CD14-positive monocyte (primary cell): ENCODE measurements around the gene NAPG. TPM values are rescaled to one million over a fixed set of nuclear protein-coding genes. Genes with fewer than 3 reads are reported as not detected.

Source experiments
- DNase-seq, 3 donors: peaks; one replicate each; pipeline ENCODE4 v3.0.0-alpha.2; 2011 to 2022
- H2AFZ ChIP-seq: 2 replicates; pipeline ENCODE4 v1.6.0; 2012; ENCODE audit warnings: mild to moderate bottlenecking, low read depth, low read length, inconsistent platforms; ENCODE audit not compliant: insufficient read depth, poor library complexity, severe bottlenecking
- H3K27ac ChIP-seq, 2 donors: 1 replicate in 1 of 2; 2 replicates in 1 of 2; pipeline ENCODE4 v1.5.1; 2012 to 2013; ENCODE audit warnings: low read length in 2 of 2, control low read depth in 1 of 2, inconsistent platforms in 1 of 2, low read depth in 1 of 2, mild to moderate bottlenecking in 1 of 2
- H3K27me3 ChIP-seq, 2 donors: one replicate each; pipeline versions ENCODE4 v1.6.0 to v1.6.1; 2011 to 2013; ENCODE audit warnings: low read length in 2 of 2; ENCODE audit not compliant: control insufficient read depth in 2 of 2, insufficient read depth in 2 of 2
- H3K36me3 ChIP-seq, 2 donors: replicated peaks in 1 of 2; 1 replicate in 1 of 2; 2 replicates in 1 of 2; pipeline versions ENCODE4 v1.5.1 to v1.6.1; 2012 to 2013; ENCODE audit warnings: low read length in 2 of 2, control low read depth in 1 of 2, inconsistent platforms in 1 of 2, mild to moderate bottlenecking in 1 of 2; ENCODE audit not compliant: insufficient read depth in 2 of 2, control insufficient read depth in 1 of 2
- H3K4me1 ChIP-seq, 2 donors: 1 replicate in 1 of 2; 2 replicates in 1 of 2; pipeline versions ENCODE4 v1.5.1 to v1.6.1; 2012 to 2013; ENCODE audit warnings: low read length in 2 of 2, control low read depth in 1 of 2, inconsistent platforms in 1 of 2, mild to moderate bottlenecking in 1 of 2, moderate library complexity in 1 of 2; ENCODE audit not compliant: insufficient read depth in 2 of 2, control insufficient read depth in 1 of 2
- H3K4me2 ChIP-seq: replicated peaks from 2 replicates; pipeline ENCODE3; 2012; ENCODE audit warnings: low read length, moderate library complexity, mild to moderate bottlenecking; ENCODE audit not compliant: poor library complexity, severe bottlenecking; ENCODE audit errors: extremely low read depth
- H3K4me3 ChIP-seq, 3 experiments: fragments of 200-600 bp in 1 of 3; sonication (generic) in 1 of 3; replicated peaks in 1 of 3; 1 replicate in 2 of 3; 2 replicates in 1 of 3; pipeline ENCODE4 v1.5.1; 2011 to 2013; ENCODE audit warnings: low read length in 3 of 3, mild to moderate bottlenecking in 3 of 3, control low read depth in 2 of 3, low read depth in 2 of 3, inconsistent platforms in 1 of 3, moderate library complexity in 1 of 3
- H3K79me2 ChIP-seq: 2 replicates; pipeline ENCODE4 v1.6.0; 2012; ENCODE audit warnings: mild to moderate bottlenecking, control low read depth, inconsistent platforms, low read length, moderate library complexity; ENCODE audit not compliant: insufficient read depth
- H3K9ac ChIP-seq: 2 replicates; pipeline ENCODE4 v1.6.0; 2017; ENCODE audit warnings: low read length, mild to moderate bottlenecking; ENCODE audit not compliant: insufficient read depth, poor library complexity, severe bottlenecking
- H3K9me3 ChIP-seq, 2 donors: replicated peaks in 1 of 2; 1 replicate in 1 of 2; 2 replicates in 1 of 2; pipeline versions ENCODE4 v1.5.1 to v1.6.1; 2012 to 2013; ENCODE audit warnings: low read length in 2 of 2, control low read depth in 1 of 2; ENCODE audit not compliant: control insufficient read depth in 1 of 2, insufficient read depth in 1 of 2
- H4K20me1 ChIP-seq: 2 replicates; pipeline ENCODE4 v1.6.0; 2012; ENCODE audit warnings: mild to moderate bottlenecking, low read length, control low read depth, moderate library complexity; ENCODE audit not compliant: insufficient read depth
- H3K27ac Mint-ChIP-seq, 7 donors: one replicate each; pipeline ENCODE4 v1.8.0; 2020; ENCODE audit warnings: mild to moderate bottlenecking in 7 of 7, mixed read lengths in 7 of 7, moderate library complexity in 6 of 7, inconsistent platforms in 2 of 7
- H3K27me3 Mint-ChIP-seq, 3 donors: one replicate each; pipeline ENCODE4 v1.8.0; 2021 to 2022; ENCODE audit warnings: low read depth in 3 of 3, mild to moderate bottlenecking in 3 of 3, mixed read lengths in 3 of 3, moderate library complexity in 3 of 3, inconsistent platforms in 1 of 3
- H3K36me3 Mint-ChIP-seq, 2 donors: one replicate each; pipeline ENCODE4 v1.8.0; 2020; ENCODE audit warnings: mixed read lengths in 2 of 2, inconsistent platforms in 1 of 2, mild to moderate bottlenecking in 1 of 2
- H3K4me1 Mint-ChIP-seq: one replicate; pipeline ENCODE4 v1.8.0; 2020; ENCODE audit warnings: mild to moderate bottlenecking, mixed read lengths
- H3K4me3 Mint-ChIP-seq, 2 donors: one replicate each; pipeline ENCODE4 v1.8.0; 2020; ENCODE audit warnings: mild to moderate bottlenecking in 2 of 2, mixed read lengths in 2 of 2, moderate library complexity in 1 of 2
- H3K9me3 Mint-ChIP-seq, 7 donors: one replicate each; pipeline ENCODE4 v1.8.0; 2020 to 2022; ENCODE audit warnings: mixed read lengths in 7 of 7, mild to moderate bottlenecking in 6 of 7, moderate library complexity in 6 of 7, inconsistent platforms in 2 of 7
- CTCF ChIP-seq: fragments of 200-600 bp; IDR thresholded peaks from one replicate; pipeline ENCODE4 v1.8.0; 2022; ENCODE audit warnings: antibody characterized with exemption, mild to moderate bottlenecking
- WGBS: methylation state at CpG from one replicate; pipeline ENCODE4 v1.1.5; 2013; ENCODE audit warnings: missing lambda C conversion rate; ENCODE audit not compliant: insufficient coverage; 5-methylcytosine and 5-hydroxymethylcytosine counted together
- intact Hi-C, 2 donors: fragments of 100-400 bp; cut with micrococcal nuclease; formaldehyde crosslinking; loops; one replicate each; pipeline versions ENCODE4 v1.15.0 to v1.15.1; 2023
- polyA minus RNA-seq: library from RNA; depleted of rRNA, polyadenylated mRNA; stranded (reverse); fragments of >200 nt; gene quantifications from 2 replicates; pipeline ENCODE4 v1.2.3, GENCODE V29; 2012
- polyA plus RNA-seq, 3 donors: library from polyadenylated mRNA; depleted of rRNA in 1 of 3; unstranded in 2 of 3; stranded (reverse) in 1 of 3; fragments of 300-500 nt in 2 of 3; fragments of >200 nt in 1 of 3; fragmentation: Illumina TruSeq in 2 of 3; gene quantifications; 1 replicate in 2 of 3; 2 replicates in 1 of 3; pipeline ENCODE4 v1.2.3, GENCODE V29; 2012 to 2021
- total RNA-seq, 12 experiments: library from RNA in 1 of 12; stranded (reverse) in 1 of 12; fragments of 120-200 nt in 1 of 12; gene quantifications; one replicate each; pipeline ENCODE4 v1.2.4 and lab custom pipeline; 2013 to 2026; ENCODE audit warnings: mixed read lengths in 6 of 12, inconsistent platforms in 1 of 12

The NAPG gene
- total RNA-seq (2013) = 33.1 TPM
- polyA plus RNA-seq (10 to 100 TPM; 14.8 to 17.5 (median 15.9) TPM), polyA minus RNA-seq (11.2 and 14.8 TPM in 2 replicates), total RNA-seq (lab: John Stamatoyannopoulos, UW) (19.6 to 84.0 (median 56.1) reads per million in 11 experiments)

- H3K36me3 ChIP-seq = peaks cover 0 to 3% of the 10 kb centered on the region in 2 donors
- peak within 1 kb of the TSS; percentile 84 for H3K4me2 ChIP-seq
- peak within 1 kb of the TSS; percentile 73 for H2AFZ ChIP-seq
- no peaks in the 10 kb centered on the region for H3K9me3 Mint-ChIP-seq
- H3K4me1 Mint-ChIP-seq = peaks cover 53% of the 10 kb centered on the region
- H3K27ac Mint-ChIP-seq = peak within 1 kb of the TSS; percentile 95 to 99 (median 97)
- no peaks in the 10 kb centered on the region for H3K9me3 ChIP-seq
- WGBS = under 1% methylated on average over 64 of the region's 68 CpGs
- DNase-seq = peak; percentile 91 to 92 (median 92)
- peak within 1 kb of the TSS; percentile 84 to 88 for H3K27ac ChIP-seq
- H4K20me1 ChIP-seq = peaks cover 43% of the 10 kb centered on the region
- no peaks in the 10 kb centered on the region for H3K27me3 Mint-ChIP-seq
- peaks cover 41 to 53% of the 10 kb centered on the region in 2 donors for H3K4me1 ChIP-seq
- peaks cover 3% of the 10 kb centered on the region in 2 donors for H3K36me3 Mint-ChIP-seq
- peaks cover 51% of the 10 kb centered on the region for H3K79me2 ChIP-seq
- H3K4me3 Mint-ChIP-seq = peak within 1 kb of the TSS; percentile 93 to 95
- intact Hi-C loops = loop anchor here in 1 of 2 donors (10.0 kb wide), 2 partner anchors 911 to 1051 kb away; partner anchors contain the start of genes PPP4R1 and RALBP1
- peak within 1 kb of the TSS; percentile 88 to 94 (median 89) for H3K4me3 ChIP-seq
- H3K27me3 ChIP-seq = no peaks in the 10 kb centered on the region
- no peak for TF ChIP-seq CTCF
- H3K9ac ChIP-seq = peak within 1 kb of the TSS; percentile 82
Measured at GRCh38 chr18:10525697-10526560, at the start of gene NAPG. NAPG (plus strand) TSS chr18:10526027; CDS start chr18:10526103, 76 bp downstream.

- H3K36me3 Mint-ChIP-seq = peaks cover 4% of the 10 kb centered on the region in 2 donors
- H2AFZ ChIP-seq = no peak overlapping the region
- H3K9me3 ChIP-seq = no peaks in the 10 kb centered on the region
- peaks cover 3 to 13% (median 5%) of the 10 kb centered on the region in 3 donors for H3K27me3 Mint-ChIP-seq
- no peak overlapping the region for H3K27ac Mint-ChIP-seq
- peak overlapping the region in 1 of 2 donors; percentile 26 for H3K4me3 Mint-ChIP-seq
- no peaks in the 10 kb centered on the region for H3K79me2 ChIP-seq
- H3K4me3 ChIP-seq = peak overlapping the region in 1 of 3 experiments; percentile 57
- no peaks in the 10 kb centered on the region for H3K27me3 ChIP-seq
- no peak overlapping the region for H3K27ac ChIP-seq
- peaks cover 36 to 42% of the 10 kb centered on the region in 2 donors for H3K4me1 ChIP-seq
- intact Hi-C loops = no loop called here
- DNase-seq = no peak
- H3K9me3 Mint-ChIP-seq = peaks cover 0 to 2% (median 0%) of the 10 kb centered on the region in 7 donors
- WGBS = 50% methylated on average over 8 of the region's 9 CpGs
- peaks cover 48% of the 10 kb centered on the region for H3K4me1 Mint-ChIP-seq
- no peak overlapping the region for H3K4me2 ChIP-seq
- no peak for TF ChIP-seq CTCF
- H3K9ac ChIP-seq = no peak overlapping the region
- no peaks in the 10 kb centered on the region for H4K20me1 ChIP-seq
- no peaks in the 10 kb centered on the region for H3K36me3 ChIP-seq
Measured at GRCh38 chr18:10476338-10476791, 49.5 kb upstream of the NAPG start.
